ENCODE data around the gene ARHGEF12. TPM values are rescaled to one million over a fixed set of nuclear protein-coding genes. Genes with fewer than 3 reads are reported as not detected.

ARHGEF12 gene
- polyA plus RNA-seq, 4 donors: 15.1 to 56.5 (median 22.2) TPM

DNA sequence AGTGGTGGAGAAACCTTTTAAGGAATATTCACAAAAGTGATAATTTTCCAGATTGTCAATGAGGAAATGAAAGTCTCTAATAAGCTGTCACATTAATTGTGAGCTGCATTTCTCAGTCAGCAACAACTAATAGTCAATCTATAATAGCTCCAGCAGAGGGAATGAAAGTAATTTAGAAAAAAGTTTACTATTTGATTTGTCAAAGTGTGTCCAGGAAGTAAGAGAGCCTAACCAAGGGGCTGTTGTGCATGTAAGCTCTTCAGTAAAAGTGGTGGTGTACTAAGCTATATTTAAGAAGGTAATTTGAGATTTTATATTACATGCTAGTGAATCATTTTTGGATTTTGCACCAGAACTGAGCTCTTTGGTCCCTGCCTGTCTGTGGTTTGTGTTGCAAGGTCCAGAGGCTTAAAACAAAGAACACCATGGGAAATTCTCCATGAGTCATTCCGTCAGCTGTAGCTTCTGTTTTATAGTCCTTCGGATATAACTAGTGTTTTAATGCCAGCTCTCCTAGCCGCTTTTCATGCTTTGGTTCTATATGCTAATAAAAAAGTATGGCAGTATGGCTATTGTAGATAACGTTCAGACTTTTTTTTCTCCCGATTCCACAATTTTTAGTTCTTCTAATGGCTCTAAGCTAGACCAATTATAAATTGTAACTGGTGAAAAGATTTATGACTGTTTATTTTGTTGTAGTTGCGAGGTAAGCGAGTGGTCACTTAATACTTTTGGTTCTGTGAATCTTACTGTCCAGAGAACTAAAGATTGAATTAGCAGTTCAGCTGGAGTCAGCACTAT lies 64.6 kb downstream of the ARHGEF12 start:
- Histone ChIP-seq H3K36me3 (ENCODE audit: control insufficient read depth in 3 of 3, insufficient read depth in 2 of 3, low read depth in 1 of 3, low read length in 3 of 3) (no peaks in the 10 kb centered on the region), H3K27ac (ENCODE audit: low read depth in 1 of 3, low read length in 2 of 3) (peak overlapping the region; percentile 20 to 51 (median 44)), H3K4me1 (ENCODE audit: control insufficient read depth in 3 of 3, insufficient read depth in 2 of 3, low read depth in 1 of 3, low read length in 2 of 3) (peaks cover 0 to 2% (median 0%) of the 10 kb centered on the region in 3 donors), H3K9me3 (ENCODE audit: control insufficient read depth in 2 of 2, insufficient read depth in 1 of 2, low read depth in 1 of 2, low read length in 1 of 2) (peaks cover 0 to under 1% of the 10 kb centered on the region in 2 donors), H3K4me3 (ENCODE audit: low read depth in 1 of 3, low read length in 3 of 3) (peak overlapping the region in 2 of 3 donors; percentile 15 to 26), H3K27me3 (ENCODE audit: control insufficient read depth in 3 of 3, insufficient read depth in 3 of 3, low read length in 3 of 3) (no peaks in the 10 kb centered on the region)
- DNase-seq (peak; percentile 88 to 92), FAIRE-seq (peak; percentile 47)
- 17 to 29% (median 24%) methylated on average over 7 of the region's 7 CpGs for WGBS, 3 donors

DNA sequence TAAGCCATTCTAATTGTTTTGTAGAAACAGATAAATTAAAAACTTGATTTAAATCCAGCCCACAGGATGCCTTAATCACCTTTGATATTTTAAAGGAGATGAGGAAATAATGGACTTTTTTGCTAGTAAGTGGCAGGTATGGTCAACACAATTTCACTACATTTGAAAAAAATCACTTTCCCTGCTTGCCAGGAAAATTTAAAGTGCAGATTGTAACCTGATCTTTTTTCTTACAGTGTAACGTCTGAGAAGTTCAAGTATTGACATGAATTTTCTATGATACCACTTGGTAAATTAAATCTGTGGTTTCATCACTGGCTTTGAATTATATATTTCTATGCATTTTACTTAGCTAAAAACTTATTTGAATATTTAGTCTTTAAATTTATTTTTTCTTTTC lies 65.3 kb downstream of the ARHGEF12 start:
- Histone ChIP-seq H3K9me3 (ENCODE audit: control insufficient read depth in 2 of 2, insufficient read depth in 1 of 2, low read depth in 1 of 2, low read length in 1 of 2) (no peaks in the 10 kb centered on the region), H3K4me1 (ENCODE audit: control insufficient read depth in 3 of 3, insufficient read depth in 2 of 3, low read depth in 1 of 3, low read length in 2 of 3) (peaks cover 0 to 2% (median 0%) of the 10 kb centered on the region in 3 donors), H3K36me3 (ENCODE audit: control insufficient read depth in 3 of 3, insufficient read depth in 2 of 3, low read depth in 1 of 3, low read length in 3 of 3) (no peaks in the 10 kb centered on the region), H3K4me3 (ENCODE audit: low read depth in 1 of 3, low read length in 3 of 3) (no peak overlapping the region), H3K27ac (ENCODE audit: low read depth in 1 of 3, low read length in 2 of 3) (peak overlapping the region in 1 of 3 donors; percentile 51), H3K27me3 (ENCODE audit: control insufficient read depth in 3 of 3, insufficient read depth in 3 of 3, low read length in 3 of 3) (no peaks in the 10 kb centered on the region)
- FAIRE-seq (no peak), DNase-seq (no peak)
- WGBS, 3 donors: 75 to 86% (median 78%) methylated on average over 1 of the region's 1 CpG

GRCh38 chr11:120403966-120404365 lies 67.8 kb downstream of the ARHGEF12 start:
- DNase-seq: no peak
- Histone ChIP-seq H3K4me3 (ENCODE audit: low read depth in 1 of 3, low read length in 3 of 3) (no peak overlapping the region), H3K27ac (ENCODE audit: low read depth in 1 of 3, low read length in 2 of 3) (no peak overlapping the region), H3K36me3 (ENCODE audit: control insufficient read depth in 3 of 3, insufficient read depth in 2 of 3, low read depth in 1 of 3, low read length in 3 of 3) (no peaks in the 10 kb centered on the region), H3K27me3 (ENCODE audit: control insufficient read depth in 3 of 3, insufficient read depth in 3 of 3, low read length in 3 of 3) (no peaks in the 10 kb centered on the region), H3K4me1 (ENCODE audit: control insufficient read depth in 3 of 3, insufficient read depth in 2 of 3, low read depth in 1 of 3, low read length in 2 of 3) (peaks cover 0 to 2% (median 0%) of the 10 kb centered on the region in 3 donors), H3K9me3 (ENCODE audit: control insufficient read depth in 2 of 2, insufficient read depth in 1 of 2, low read depth in 1 of 2, low read length in 1 of 2) (no peaks in the 10 kb centered on the region)
- no peak for FAIRE-seq

DNA sequence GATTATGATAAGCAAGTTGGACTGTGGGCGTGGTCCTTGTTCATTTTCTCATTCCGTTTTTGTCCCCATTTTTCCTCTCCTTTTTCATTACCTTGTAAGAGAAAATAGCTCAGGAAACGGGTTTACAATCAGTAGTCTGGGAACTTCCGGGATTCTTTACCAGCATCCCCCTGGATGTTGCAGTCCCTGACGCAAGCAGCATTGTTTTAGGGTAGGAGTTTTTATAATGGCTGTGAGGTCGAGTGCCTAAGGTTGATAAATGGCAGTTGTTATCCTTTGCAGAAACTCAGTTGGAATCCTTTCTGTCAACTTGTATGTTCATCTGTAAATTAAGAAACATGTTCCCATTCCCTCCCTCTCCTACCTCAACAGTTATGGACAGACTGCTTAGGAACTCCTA lies 68.3 kb downstream of the ARHGEF12 start:
- Histone ChIP-seq H3K27ac (ENCODE audit: low read depth in 1 of 3, low read length in 2 of 3) (no peak overlapping the region), H3K36me3 (ENCODE audit: control insufficient read depth in 3 of 3, insufficient read depth in 2 of 3, low read depth in 1 of 3, low read length in 3 of 3) (no peaks in the 10 kb centered on the region), H3K27me3 (ENCODE audit: control insufficient read depth in 3 of 3, insufficient read depth in 3 of 3, low read length in 3 of 3) (no peaks in the 10 kb centered on the region), H3K9me3 (ENCODE audit: control insufficient read depth in 2 of 2, insufficient read depth in 1 of 2, low read depth in 1 of 2, low read length in 1 of 2) (no peaks in the 10 kb centered on the region), H3K4me3 (ENCODE audit: low read depth in 1 of 3, low read length in 3 of 3) (no peak overlapping the region), H3K4me1 (ENCODE audit: control insufficient read depth in 3 of 3, insufficient read depth in 2 of 3, low read depth in 1 of 3, low read length in 2 of 3) (peaks cover 0 to 2% (median 0%) of the 10 kb centered on the region in 3 donors)
- DNase-seq: no peak
- no peak for FAIRE-seq
- WGBS, 3 donors: 62 to 73% (median 63%) methylated on average over 6 of the region's 6 CpGs

- peaks cover 0 to 1% (median 0%) of the 10 kb centered on the region in 3 donors for H3K36me3 ChIP-seq (ENCODE audit: control insufficient read depth in 3 of 3, insufficient read depth in 2 of 3, low read depth in 1 of 3, low read length in 3 of 3)
- H3K9me3 ChIP-seq (ENCODE audit: control insufficient read depth in 2 of 2, insufficient read depth in 1 of 2, low read depth in 1 of 2, low read length in 1 of 2): no peaks in the 10 kb centered on the region
- FAIRE-seq (no peak), DNase-seq (no peak)
- H3K27ac ChIP-seq (ENCODE audit: low read depth in 1 of 3, low read length in 2 of 3): no peak overlapping the region
- no peaks in the 10 kb centered on the region for H3K4me1 ChIP-seq (ENCODE audit: control insufficient read depth in 3 of 3, insufficient read depth in 2 of 3, low read depth in 1 of 3, low read length in 2 of 3)
- H3K4me3 ChIP-seq (ENCODE audit: low read depth in 1 of 3, low read length in 3 of 3): no peak overlapping the region
- 80 to 91% (median 88%) methylated on average over 5 of the region's 5 CpGs for WGBS, 3 donors
- no peaks in the 10 kb centered on the region for H3K27me3 ChIP-seq (ENCODE audit: control insufficient read depth in 3 of 3, insufficient read depth in 3 of 3, low read length in 3 of 3)
Measured at GRCh38 chr11:120409655-120410054, 73.4 kb downstream of the ARHGEF12 start.

GRCh38 chr11:120410622-120411380 lies 74.6 kb downstream of the ARHGEF12 start:
- DNase-seq: no peak
- 91 to 95% (median 94%) methylated on average over 8 of the region's 8 CpGs for WGBS, 3 donors
- no peak overlapping the region for H3K27ac ChIP-seq (ENCODE audit: low read depth in 1 of 3, low read length in 2 of 3)
- no peaks in the 10 kb centered on the region for H3K4me1 ChIP-seq (ENCODE audit: control insufficient read depth in 3 of 3, insufficient read depth in 2 of 3, low read depth in 1 of 3, low read length in 2 of 3)
- peaks cover 0 to 2% (median 0%) of the 10 kb centered on the region in 3 donors for H3K36me3 ChIP-seq (ENCODE audit: control insufficient read depth in 3 of 3, insufficient read depth in 2 of 3, low read depth in 1 of 3, low read length in 3 of 3)
- no peaks in the 10 kb centered on the region for H3K27me3 ChIP-seq (ENCODE audit: control insufficient read depth in 3 of 3, insufficient read depth in 3 of 3, low read length in 3 of 3)
- FAIRE-seq: no peak
- no peak overlapping the region for H3K4me3 ChIP-seq (ENCODE audit: low read depth in 1 of 3, low read length in 3 of 3)
- H3K9me3 ChIP-seq (ENCODE audit: control insufficient read depth in 2 of 2, insufficient read depth in 1 of 2, low read depth in 1 of 2, low read length in 1 of 2): no peaks in the 10 kb centered on the region

DNA sequence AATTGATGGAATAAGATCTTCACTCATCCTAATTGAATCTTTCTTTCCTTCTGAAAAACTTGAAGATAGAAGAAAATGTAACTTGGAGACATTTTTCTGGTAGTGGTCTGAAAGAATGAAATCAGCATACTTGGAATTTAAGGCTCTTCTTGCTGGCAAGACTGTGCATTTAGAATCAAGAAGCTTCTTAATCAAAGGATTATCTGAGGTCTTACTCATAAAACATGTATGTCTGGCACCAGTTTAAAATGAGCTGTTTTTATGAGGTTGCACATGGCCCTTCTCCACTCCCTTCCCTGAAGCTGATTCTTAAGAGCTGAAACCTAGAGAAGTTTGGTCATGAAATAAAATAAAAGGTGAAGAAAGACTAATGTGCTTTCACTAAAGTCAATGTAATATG lies 77.3 kb downstream of the ARHGEF12 start:
- no peak for FAIRE-seq
- Histone ChIP-seq H3K27ac (ENCODE audit: low read depth in 1 of 3, low read length in 2 of 3) (no peak overlapping the region), H3K36me3 (ENCODE audit: control insufficient read depth in 3 of 3, insufficient read depth in 2 of 3, low read depth in 1 of 3, low read length in 3 of 3) (peaks cover 0 to 6% (median 0%) of the 10 kb centered on the region in 3 donors), H3K4me3 (ENCODE audit: low read depth in 1 of 3, low read length in 3 of 3) (no peak overlapping the region), H3K9me3 (ENCODE audit: control insufficient read depth in 2 of 2, insufficient read depth in 1 of 2, low read depth in 1 of 2, low read length in 1 of 2) (no peaks in the 10 kb centered on the region), H3K4me1 (ENCODE audit: control insufficient read depth in 3 of 3, insufficient read depth in 2 of 3, low read depth in 1 of 3, low read length in 2 of 3) (no peaks in the 10 kb centered on the region), H3K27me3 (ENCODE audit: control insufficient read depth in 3 of 3, insufficient read depth in 3 of 3, low read length in 3 of 3) (no peaks in the 10 kb centered on the region)
- DNase-seq: no peak

DNA sequence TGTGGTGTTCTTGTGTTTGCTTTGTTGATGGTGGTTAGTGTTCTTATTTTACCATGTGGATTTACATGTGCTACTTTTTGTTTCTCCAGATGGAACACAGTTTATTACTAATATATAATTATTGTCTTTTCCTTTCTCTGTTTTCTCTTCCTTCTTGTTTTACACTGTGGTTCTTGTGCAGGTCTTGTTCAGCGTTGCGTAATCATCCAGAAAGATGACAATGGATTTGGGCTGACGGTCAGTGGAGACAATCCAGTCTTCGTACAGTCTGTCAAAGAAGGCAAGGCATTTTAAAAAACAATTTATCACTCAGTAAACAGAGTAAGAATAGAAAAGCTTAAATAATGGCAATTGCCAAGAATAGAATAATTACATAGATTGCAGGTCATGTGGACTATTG lies 84.4 kb downstream of the ARHGEF12 start:
- 94 to 96% (median 95%) methylated on average over 4 of the region's 4 CpGs for WGBS, 3 donors
- Histone ChIP-seq H3K36me3 (ENCODE audit: control insufficient read depth in 3 of 3, insufficient read depth in 2 of 3, low read depth in 1 of 3, low read length in 3 of 3) (peaks cover 0 to 8% (median 0%) of the 10 kb centered on the region in 3 donors), H3K27me3 (ENCODE audit: control insufficient read depth in 3 of 3, insufficient read depth in 3 of 3, low read length in 3 of 3) (no peaks in the 10 kb centered on the region), H3K27ac (ENCODE audit: low read depth in 1 of 3, low read length in 2 of 3) (no peak overlapping the region), H3K4me1 (ENCODE audit: control insufficient read depth in 3 of 3, insufficient read depth in 2 of 3, low read depth in 1 of 3, low read length in 2 of 3) (peaks cover 0 to 9% (median 8%) of the 10 kb centered on the region in 3 donors), H3K4me3 (ENCODE audit: low read depth in 1 of 3, low read length in 3 of 3) (no peak overlapping the region), H3K9me3 (ENCODE audit: control insufficient read depth in 2 of 2, insufficient read depth in 1 of 2, low read depth in 1 of 2, low read length in 1 of 2) (peaks cover 0 to 2% of the 10 kb centered on the region in 2 donors)
- no peak for DNase-seq
- FAIRE-seq: no peak

Measured in small intestine (tissue), 7 donors.